CD4-positive, CD25-positive, alpha-beta regulatory T cell (primary cell): ENCODE measurements around the gene PAK5. TPM values are rescaled to one million over a fixed set of nuclear protein-coding genes. Genes with fewer than 3 reads are reported as not detected.

Experiments
- ATAC-seq, 2 donors: fragments of 150-1000 bp; cut with Tn5 transposase; one replicate each; pipeline ENCODE4 v1.10.0; 2021; ENCODE audit warnings: low read depth in 2 of 2, moderate number of reproducible peaks in 2 of 2, moderate library complexity in 1 of 2
- DNase-seq, 3 donors: peaks; one replicate each; pipeline versions ENCODE4 v3.0.0 to v3.0.0-alpha.2; 2012 to 2022; ENCODE audit warnings: mixed read lengths in 1 of 3
- H3K27ac ChIP-seq: one replicate; pipeline ENCODE4 v1.7.0; 2013; ENCODE audit warnings: mild to moderate bottlenecking, low read length; ENCODE audit not compliant: insufficient read depth, poor library complexity, severe bottlenecking
- H3K27me3 ChIP-seq: one replicate; pipeline ENCODE4 v1.7.0; 2013; ENCODE audit warnings: low read length; ENCODE audit not compliant: control insufficient read depth, insufficient read depth
- H3K36me3 ChIP-seq: one replicate; pipeline ENCODE4 v1.7.0; 2013; ENCODE audit warnings: mild to moderate bottlenecking, low read length, moderate library complexity; ENCODE audit not compliant: control insufficient read depth, insufficient read depth
- H3K4me1 ChIP-seq: 2 replicates; pipeline ENCODE4 v1.7.0; 2013; ENCODE audit warnings: mild to moderate bottlenecking, low read length; ENCODE audit not compliant: insufficient read depth, control insufficient read depth, poor library complexity, severe bottlenecking
- H3K4me3 ChIP-seq: one replicate; pipeline ENCODE4 v1.7.0; 2013; ENCODE audit warnings: low read depth, mild to moderate bottlenecking, low read length, moderate library complexity
- H3K9me3 ChIP-seq, 2 experiments: 1 replicate in 1 of 2; 2 replicates in 1 of 2; pipeline ENCODE4 v1.7.0; 2013; ENCODE audit warnings: low read length in 2 of 2, mild to moderate bottlenecking in 1 of 2, moderate library complexity in 1 of 2; ENCODE audit not compliant: control insufficient read depth in 2 of 2
- H3K27ac Mint-ChIP-seq, 3 donors: one replicate each; pipeline ENCODE4 v1.8.0; 2020 to 2022; ENCODE audit warnings: mild to moderate bottlenecking in 3 of 3, mixed read lengths in 3 of 3, moderate library complexity in 2 of 3
- H3K27me3 Mint-ChIP-seq: one replicate; pipeline ENCODE4 v1.8.0; 2022; ENCODE audit warnings: mild to moderate bottlenecking, mixed read lengths
- H3K36me3 Mint-ChIP-seq: one replicate; pipeline ENCODE4 v1.8.0; 2020; ENCODE audit warnings: mixed read lengths
- H3K4me1 Mint-ChIP-seq, 4 donors: one replicate each; pipeline ENCODE4 v1.8.0; 2020 to 2022; ENCODE audit warnings: mixed read lengths in 4 of 4, mild to moderate bottlenecking in 1 of 4
- H3K4me3 Mint-ChIP-seq, 4 donors: one replicate each; pipeline ENCODE4 v1.8.0; 2020 to 2022; ENCODE audit warnings: mild to moderate bottlenecking in 4 of 4, mixed read lengths in 4 of 4, moderate library complexity in 3 of 4
- H3K9me3 Mint-ChIP-seq, 7 donors: one replicate each; pipeline ENCODE4 v1.8.0; 2020 to 2022; ENCODE audit warnings: mixed read lengths in 7 of 7, mild to moderate bottlenecking in 3 of 7, moderate library complexity in 2 of 7
- polyA plus RNA-seq, 4 donors: library from polyadenylated mRNA; unstranded; fragments of 300-500 nt; fragmentation: Illumina TruSeq; gene quantifications; one replicate each; pipeline ENCODE4 v1.2.3, GENCODE V29; 2021
- total RNA-seq: library from RNA; stranded (reverse); gene quantifications from one replicate; pipeline ENCODE4 v1.2.3, GENCODE V29; 2022

Gene PAK5
- total and polyA plus RNA-seq, 5 donors from 2014 or later, result not detected

DNA sequence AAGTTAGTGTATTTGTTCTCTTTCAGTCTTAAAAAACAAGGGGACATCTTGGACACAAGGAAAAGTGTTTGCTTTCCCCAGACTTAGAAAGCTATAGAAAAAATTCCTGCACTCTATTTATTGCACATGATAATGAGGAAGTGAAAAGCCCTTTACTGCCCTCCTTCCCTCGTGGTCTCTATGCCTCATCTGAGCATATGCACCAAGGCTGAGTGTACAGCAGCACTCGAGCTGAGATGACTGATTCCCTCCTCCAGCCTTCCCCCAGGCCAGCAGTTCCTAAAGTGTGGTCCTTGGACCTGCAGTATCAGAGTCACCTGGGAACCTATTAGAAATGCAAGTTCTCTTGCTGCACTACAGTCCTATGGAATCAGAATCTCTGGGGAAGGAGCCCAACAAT is 338.8 kb downstream of the PAK5 start:
- H3K27me3 Mint-ChIP-seq, result no peaks in the 10 kb centered on the region
- H3K4me1 Mint-ChIP-seq, result no peaks in the 10 kb centered on the region
- DNase-seq, result no peak
- H3K36me3 Mint-ChIP-seq, result no peaks in the 10 kb centered on the region
- peaks cover 0 to 12% (median 5%) of the 10 kb centered on the region in 7 donors for H3K9me3 Mint-ChIP-seq
- H3K27ac Mint-ChIP-seq, result no peak overlapping the region
- Histone ChIP-seq H3K27ac (no peak overlapping the region), H3K4me1 (no peaks in the 10 kb centered on the region), H3K36me3 (no peaks in the 10 kb centered on the region), H3K27me3 (no peaks in the 10 kb centered on the region), H3K4me3 (no peak overlapping the region), H3K9me3 (no peaks in the 10 kb centered on the region)
- no peak for ATAC-seq
- H3K4me3 Mint-ChIP-seq, result no peak overlapping the region

DNA sequence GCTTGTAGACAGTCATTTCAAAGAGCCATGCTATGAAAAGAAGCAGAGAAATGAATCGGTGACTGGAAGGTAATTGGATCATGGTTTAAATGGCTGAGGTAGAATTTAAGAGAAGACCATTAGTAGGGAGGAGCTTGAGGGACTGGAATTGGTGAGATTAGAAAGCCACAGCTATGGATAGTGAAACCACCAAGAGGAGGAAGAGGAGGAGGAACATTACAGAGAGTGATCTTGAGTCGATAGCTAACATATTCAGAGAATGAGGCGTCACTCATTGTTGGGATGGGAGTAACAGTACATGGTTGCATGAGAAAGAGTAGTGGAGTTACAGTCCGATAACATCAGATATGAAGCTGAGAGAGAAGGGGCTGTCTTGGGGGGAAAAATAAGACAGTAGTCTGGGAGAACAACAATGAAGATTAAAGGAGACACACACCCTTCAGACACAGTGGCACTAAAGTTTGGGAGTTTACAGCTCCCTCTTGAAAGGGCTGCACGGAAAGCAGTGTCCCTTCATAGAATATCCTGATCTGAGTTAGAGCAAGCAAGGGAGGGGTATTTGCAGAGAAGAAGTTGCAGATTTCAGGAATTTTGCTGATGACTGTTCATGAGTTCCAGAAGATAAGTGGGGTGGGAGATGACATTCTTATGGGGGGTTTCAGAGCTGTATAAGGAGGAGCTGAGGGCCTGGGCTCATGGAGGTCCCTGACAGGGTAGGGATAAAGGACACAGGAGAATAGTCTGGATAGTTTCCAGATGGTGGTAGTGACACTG is 339.6 kb downstream of the PAK5 start:
- Histone ChIP-seq H3K27me3 (no peaks in the 10 kb centered on the region), H3K36me3 (no peaks in the 10 kb centered on the region), H3K4me3 (no peak overlapping the region), H3K9me3 (no peaks in the 10 kb centered on the region), H3K4me1 (no peaks in the 10 kb centered on the region), H3K27ac (no peak overlapping the region)
- no peaks in the 10 kb centered on the region for H3K4me1 Mint-ChIP-seq
- H3K27ac Mint-ChIP-seq, result no peak overlapping the region
- ATAC-seq, result no peak
- no peak for DNase-seq
- H3K27me3 Mint-ChIP-seq, result no peaks in the 10 kb centered on the region
- no peak overlapping the region for H3K4me3 Mint-ChIP-seq
- H3K9me3 Mint-ChIP-seq, result peaks cover 0 to 15% (median 5%) of the 10 kb centered on the region in 7 donors
- no peaks in the 10 kb centered on the region for H3K36me3 Mint-ChIP-seq

DNA sequence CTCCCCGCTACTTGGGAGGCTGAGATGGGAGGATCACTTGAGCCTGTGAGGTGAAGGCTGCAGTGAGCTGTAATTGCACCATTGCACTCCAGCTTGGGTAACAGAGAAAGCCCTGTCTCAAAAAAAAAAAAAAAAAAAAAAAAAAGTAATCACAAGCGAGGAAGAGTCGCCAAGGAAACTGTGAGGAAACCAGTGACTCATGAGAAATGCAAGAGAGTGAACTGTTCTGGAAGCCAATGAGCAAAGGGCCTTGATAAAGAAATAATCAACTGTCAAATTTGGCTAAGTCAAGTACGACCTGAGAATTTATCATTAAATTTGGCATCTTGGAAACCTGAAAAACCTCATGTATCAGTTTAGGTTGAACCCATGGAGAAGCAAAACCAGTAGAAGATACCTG is 340.6 kb downstream of the PAK5 start:
- H3K27me3 ChIP-seq, result no peaks in the 10 kb centered on the region
- H3K4me3 ChIP-seq, result no peak overlapping the region
- no peaks in the 10 kb centered on the region for H3K4me1 ChIP-seq
- Mint-ChIP-seq H3K9me3 (peaks cover 0 to 15% (median 5%) of the 10 kb centered on the region in 7 donors), H3K4me3 (no peak overlapping the region), H3K36me3 (no peaks in the 10 kb centered on the region), H3K4me1 (no peaks in the 10 kb centered on the region), H3K27me3 (no peaks in the 10 kb centered on the region), H3K27ac (no peak overlapping the region)
- no peaks in the 10 kb centered on the region for H3K36me3 ChIP-seq
- H3K9me3 ChIP-seq, result no peaks in the 10 kb centered on the region
- DNase-seq (no peak), ATAC-seq (no peak)
- no peak overlapping the region for H3K27ac ChIP-seq

DNA sequence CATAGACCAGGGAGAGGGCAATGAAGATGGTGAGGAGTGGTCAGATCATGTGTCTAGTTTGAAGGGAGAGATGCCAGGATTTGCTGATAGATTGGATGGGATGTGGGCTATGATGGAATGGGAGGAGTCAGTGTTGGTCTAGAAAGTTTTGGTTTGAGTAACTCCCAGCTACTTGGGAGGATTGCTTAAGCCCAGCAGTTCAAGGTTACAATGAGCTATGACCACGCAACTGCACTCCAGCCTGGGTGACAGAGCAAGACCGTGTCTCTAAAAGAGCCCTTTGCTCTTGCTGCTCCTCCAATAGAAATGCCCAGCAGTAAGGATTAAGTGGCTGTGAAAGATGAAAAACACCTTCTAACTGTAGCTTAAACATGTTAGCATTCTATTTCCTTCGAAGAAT is 342.7 kb downstream of the PAK5 start:
- no peaks in the 10 kb centered on the region for H3K36me3 Mint-ChIP-seq
- Histone ChIP-seq H3K27me3 (no peaks in the 10 kb centered on the region), H3K4me1 (no peaks in the 10 kb centered on the region), H3K4me3 (no peak overlapping the region), H3K27ac (no peak overlapping the region), H3K36me3 (no peaks in the 10 kb centered on the region), H3K9me3 (no peaks in the 10 kb centered on the region)
- H3K4me1 Mint-ChIP-seq, result no peaks in the 10 kb centered on the region
- DNase-seq, result no peak
- H3K27ac Mint-ChIP-seq, result no peak overlapping the region
- no peaks in the 10 kb centered on the region for H3K27me3 Mint-ChIP-seq
- no peak for ATAC-seq
- no peak overlapping the region for H3K4me3 Mint-ChIP-seq
- H3K9me3 Mint-ChIP-seq, result peaks cover 0 to 15% (median 5%) of the 10 kb centered on the region in 7 donors

DNA sequence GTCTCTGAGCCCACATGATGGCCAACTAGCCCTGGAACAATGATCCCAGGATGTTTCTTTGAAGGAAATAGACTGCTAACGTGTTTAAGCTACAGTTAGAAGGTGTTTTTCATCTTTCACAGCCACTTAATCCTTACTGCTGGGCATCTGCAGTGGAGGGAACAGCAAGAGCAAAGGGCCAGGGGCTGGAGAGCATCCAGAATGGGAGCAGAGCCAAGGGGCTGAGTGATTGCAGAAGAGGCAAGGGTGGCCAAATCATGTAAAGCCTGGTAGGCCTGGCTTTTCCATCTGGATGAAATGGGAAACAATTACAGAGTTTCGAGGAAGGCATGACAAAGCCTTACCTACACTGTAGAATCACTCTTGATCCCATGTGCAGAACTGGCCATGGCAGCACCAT is 343.2 kb downstream of the PAK5 start:
- Histone ChIP-seq H3K9me3 (no peaks in the 10 kb centered on the region), H3K27ac (no peak overlapping the region), H3K36me3 (no peaks in the 10 kb centered on the region), H3K4me3 (no peak overlapping the region), H3K27me3 (no peaks in the 10 kb centered on the region), H3K4me1 (no peaks in the 10 kb centered on the region)
- peaks cover 0 to 15% (median 5%) of the 10 kb centered on the region in 7 donors for H3K9me3 Mint-ChIP-seq
- no peak overlapping the region for H3K27ac Mint-ChIP-seq
- no peaks in the 10 kb centered on the region for H3K36me3 Mint-ChIP-seq
- no peaks in the 10 kb centered on the region for H3K27me3 Mint-ChIP-seq
- no peaks in the 10 kb centered on the region for H3K4me1 Mint-ChIP-seq
- H3K4me3 Mint-ChIP-seq, result no peak overlapping the region
- ATAC-seq (no peak), DNase-seq (no peak)

DNA sequence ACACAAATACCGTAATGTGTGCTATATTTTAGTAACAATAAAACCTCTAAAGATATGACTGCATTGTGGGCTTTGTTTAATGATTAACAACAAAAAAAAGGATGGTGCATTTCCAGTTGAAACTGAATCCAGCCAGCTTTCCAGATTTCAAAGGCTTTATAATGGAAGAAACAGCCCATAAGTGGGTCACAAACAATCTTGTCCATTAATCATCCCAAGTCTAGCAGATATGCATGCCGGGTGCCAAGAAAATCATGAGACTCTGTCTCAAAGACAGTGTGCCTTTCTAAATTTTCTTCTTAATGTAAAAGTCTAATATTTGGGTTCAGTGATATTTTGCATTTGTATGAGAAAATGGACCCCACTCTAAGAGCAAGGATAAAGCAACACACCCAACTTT is 345.1 kb downstream of the PAK5 start:
- no peaks in the 10 kb centered on the region for H3K36me3 ChIP-seq
- H3K4me1 ChIP-seq, result no peaks in the 10 kb centered on the region
- peaks cover 0 to 15% (median 9%) of the 10 kb centered on the region in 7 donors for H3K9me3 Mint-ChIP-seq
- no peaks in the 10 kb centered on the region for H3K27me3 ChIP-seq
- H3K4me1 Mint-ChIP-seq, result no peaks in the 10 kb centered on the region
- no peaks in the 10 kb centered on the region for H3K9me3 ChIP-seq
- no peak overlapping the region for H3K27ac ChIP-seq
- ATAC-seq, result no peak
- H3K4me3 Mint-ChIP-seq, result no peak overlapping the region
- H3K27ac Mint-ChIP-seq, result no peak overlapping the region
- DNase-seq, result no peak
- no peaks in the 10 kb centered on the region for H3K27me3 Mint-ChIP-seq
- no peaks in the 10 kb centered on the region for H3K36me3 Mint-ChIP-seq
- no peak overlapping the region for H3K4me3 ChIP-seq

DNA sequence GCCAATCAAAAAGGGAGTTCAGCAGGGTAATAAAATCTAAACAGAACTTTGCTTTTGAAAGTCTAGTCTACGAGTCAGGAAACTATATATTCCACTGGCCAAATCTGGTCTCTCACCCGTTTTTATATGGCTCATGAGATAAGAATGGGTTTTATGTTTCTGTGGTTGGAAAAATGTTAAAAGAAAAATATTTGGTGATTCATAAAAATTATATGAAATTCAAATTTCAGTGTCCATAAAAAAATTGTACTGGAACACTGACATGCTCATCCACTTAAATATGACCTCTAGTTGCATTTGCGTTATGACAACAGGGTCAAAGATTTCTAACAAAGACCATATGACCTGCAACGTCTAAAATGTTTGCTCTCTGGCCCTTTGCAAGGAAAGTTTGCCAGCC is 346.8 kb downstream of the PAK5 start:
- H3K9me3 Mint-ChIP-seq, result peaks cover 0 to 9% (median 7%) of the 10 kb centered on the region in 7 donors

DNA sequence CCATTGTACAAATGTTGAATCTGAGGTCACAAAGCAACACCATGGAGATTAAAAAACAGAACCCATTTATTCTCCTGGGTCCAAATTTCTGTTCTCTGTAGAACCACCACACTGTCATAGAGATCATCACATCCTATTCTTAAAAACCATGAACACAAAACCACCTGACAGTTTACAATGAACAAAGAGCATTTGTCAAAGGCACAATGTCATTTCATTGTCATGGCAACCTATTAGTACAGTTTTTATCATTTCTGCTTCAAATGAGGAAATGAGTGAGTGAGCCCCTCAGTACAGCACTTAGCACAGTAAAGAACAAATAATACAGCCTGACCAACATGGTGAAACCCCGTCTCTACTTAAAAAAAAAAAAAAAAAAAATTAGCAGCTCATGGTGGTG is 347.6 kb downstream of the PAK5 start:
- H3K27me3 Mint-ChIP-seq, result no peaks in the 10 kb centered on the region
- no peak overlapping the region for H3K27ac Mint-ChIP-seq
- no peaks in the 10 kb centered on the region for H3K9me3 ChIP-seq

More for the DNA sequence above, 346.8 kb downstream of the PAK5 start:
- H3K27me3 ChIP-seq, result no peaks in the 10 kb centered on the region
- Mint-ChIP-seq H3K36me3 (no peaks in the 10 kb centered on the region), H3K27me3 (no peaks in the 10 kb centered on the region), H3K4me1 (no peaks in the 10 kb centered on the region), H3K4me3 (no peak overlapping the region), H3K27ac (no peak overlapping the region)
- H3K27ac ChIP-seq, result no peak overlapping the region
- DNase-seq (no peak), ATAC-seq (no peak)
- no peaks in the 10 kb centered on the region for H3K9me3 ChIP-seq
- H3K36me3 ChIP-seq, result no peaks in the 10 kb centered on the region
- H3K4me1 ChIP-seq, result no peaks in the 10 kb centered on the region
- no peak overlapping the region for H3K4me3 ChIP-seq

More for the DNA sequence above, 347.6 kb downstream of the PAK5 start:
- H3K4me1 ChIP-seq, result no peaks in the 10 kb centered on the region
- no peak overlapping the region for H3K4me3 ChIP-seq
- H3K36me3 ChIP-seq, result no peaks in the 10 kb centered on the region
- no peaks in the 10 kb centered on the region for H3K4me1 Mint-ChIP-seq
- H3K9me3 Mint-ChIP-seq, result peaks cover 0 to 9% (median 7%) of the 10 kb centered on the region in 7 donors
- ATAC-seq (no peak), DNase-seq (no peak)
- no peaks in the 10 kb centered on the region for H3K27me3 ChIP-seq
- H3K4me3 Mint-ChIP-seq, result no peak overlapping the region
- H3K27ac ChIP-seq, result no peak overlapping the region
- no peaks in the 10 kb centered on the region for H3K36me3 Mint-ChIP-seq
